GM12878 (cell line): Measurements from ENCODE around the gene RIMBP2. TPM values are rescaled to one million over a fixed set of nuclear protein-coding genes. Genes with fewer than 3 reads are reported as not detected.

ENCODE experiments used
- ATAC-seq: fragments of 200-7000 bp; cut with Tn5 transposase; 3 replicates; pipeline ENCODE4 v1.9.1; 2020; ENCODE audit warnings: mild to moderate bottlenecking, moderate library complexity
- BruUV-seq: library from RNA; stranded (reverse); fragments of 400-500 nt; replicated peaks from 2 replicates; lab custom pipeline; 2021; lab: Mats Ljungman, UMichigan
- CTCF ChIA-PET: fragments of 300-600 bp; sonication (Branson Sonifier 250); formaldehyde crosslinking; extraction: SDS; loops from one replicate; lab custom pipeline; 2021; ENCODE audit warnings: inconsistent platforms; lab: Yijun Ruan, JAX
- POLR2A ChIA-PET: fragments of 350-600 bp; formaldehyde crosslinking; extraction: SDS; loops from one replicate; lab custom pipeline; 2021; ENCODE audit warnings: inconsistent platforms; lab: Charles Lee
- RAD21 ChIA-PET: fragments of 300-600 bp; sonication (Branson Sonifier 250); formaldehyde crosslinking; loops from one replicate; lab custom pipeline; 2023; ENCODE audit warnings: antibody characterized with exemption; ENCODE audit not compliant: unreplicated experiment; lab: Charles Lee
- SMC1A ChIA-PET: fragments of 300-600 bp; sonication (Branson Sonifier 250); formaldehyde crosslinking; loops from one replicate; lab custom pipeline; 2023; ENCODE audit not compliant: unreplicated experiment, uncharacterized antibody; lab: Charles Lee
- DNase-seq: peaks from one replicate; pipeline ENCODE4 v3.0.0-alpha.2; 2011; ENCODE audit warnings: low read depth, low spot score
- FAIRE-seq: peaks from 3 replicates; lab custom pipeline; 2011; peaks lifted over from hg19 to GRCh38; lab: Jason Lieb, UNC
- H2AFZ ChIP-seq: 2 replicates; pipeline ENCODE4 v1.6.0; 2011; ENCODE audit warnings: low read depth, low read length, control low read depth; ENCODE audit not compliant: control insufficient read depth
- H3K27ac ChIP-seq: 2 replicates; pipeline ENCODE4 v1.5.1; 2011; ENCODE audit warnings: control low read depth; ENCODE audit not compliant: control insufficient read depth, insufficient read depth
- H3K27me3 ChIP-seq, 2 experiments: replicated peaks in 1 of 2; 2 replicates each; pipeline versions ENCODE4 v1.6.0 to v1.6.1; 2011; ENCODE audit warnings: low read length in 1 of 2; ENCODE audit not compliant: control insufficient read depth in 2 of 2, insufficient read depth in 2 of 2
- H3K36me3 ChIP-seq, 2 experiments: 2 replicates each; pipeline ENCODE4 v1.5.1; 2011; ENCODE audit warnings: low read length in 1 of 2; ENCODE audit not compliant: control insufficient read depth in 2 of 2, insufficient read depth in 2 of 2
- H3K4me1 ChIP-seq: 2 replicates; pipeline ENCODE4 v1.6.1; 2011; ENCODE audit warnings: mild to moderate bottlenecking, low read length, moderate library complexity, mixed read lengths; ENCODE audit not compliant: control insufficient read depth, insufficient read depth
- H3K4me2 ChIP-seq: 2 replicates; pipeline ENCODE4 v1.6.0; 2011; ENCODE audit warnings: control low read depth; ENCODE audit not compliant: control insufficient read depth, insufficient read depth
- H3K4me3 ChIP-seq: fragments of 200-600 bp; sonication (generic); 2 replicates; pipeline ENCODE4 v1.5.1; 2016
- H3K79me2 ChIP-seq: 2 replicates; pipeline ENCODE4 v1.6.0; 2011; ENCODE audit warnings: low read length; ENCODE audit not compliant: control insufficient read depth, insufficient read depth
- H3K9ac ChIP-seq: 2 replicates; pipeline ENCODE4 v1.8.0; 2011; ENCODE audit warnings: low read length, control low read depth, mixed read lengths; ENCODE audit not compliant: control insufficient read depth, insufficient read depth
- H3K9me3 ChIP-seq: replicated peaks from 3 replicates; pipeline ENCODE4 v1.5.1; 2011; ENCODE audit warnings: mild to moderate bottlenecking, low read length; ENCODE audit not compliant: control insufficient read depth, insufficient read depth
- H4K20me1 ChIP-seq: 2 replicates; pipeline ENCODE4 v1.6.0; 2011; ENCODE audit not compliant: control insufficient read depth, insufficient read depth
- BCL11A ChIP-seq: IDR thresholded peaks from 2 replicates; pipeline ENCODE4 v1.6.1; 2011; ENCODE audit warnings: low read depth, low read length
- BMI1 ChIP-seq: fragments of 450-650 bp; IDR thresholded peaks from 2 replicates; pipeline ENCODE4 v1.6.1; 2016; ENCODE audit warnings: mild to moderate bottlenecking, moderate library complexity, borderline replicate concordance
- DPF2 ChIP-seq: fragments of 450-650 bp; IDR thresholded peaks from 2 replicates; pipeline ENCODE4 v1.6.1; 2017; ENCODE audit warnings: mild to moderate bottlenecking
- HDAC2 ChIP-seq: fragments of 200-600 bp; sonication (generic); IDR thresholded peaks from 2 replicates; pipeline ENCODE4 v1.6.1; 2017
- IRF4 ChIP-seq: IDR thresholded peaks from 2 replicates; pipeline ENCODE4 v1.6.1; 2011; ENCODE audit warnings: low read depth, low read length
- MTA2 ChIP-seq: fragments of 450-650 bp; IDR thresholded peaks from 2 replicates; pipeline ENCODE4 v1.6.1; 2016; ENCODE audit warnings: low read depth, mild to moderate bottlenecking, moderate library complexity
- MYC ChIP-seq: IDR thresholded peaks from 2 replicates; pipeline ENCODE4 v1.6.1; 2011; ENCODE audit warnings: mild to moderate bottlenecking, low read length, moderate library complexity, inconsistent platforms; ENCODE audit not compliant: insufficient read depth, insufficient replicate concordance, insufficient read length, severe bottlenecking
- NFXL1 ChIP-seq: fragments of 450-650 bp; IDR thresholded peaks from 2 replicates; pipeline ENCODE4 v1.6.1; 2017; ENCODE audit warnings: antibody characterized with exemption, mild to moderate bottlenecking, borderline replicate concordance
- NFYB ChIP-seq: IDR thresholded peaks from 2 replicates; pipeline ENCODE4 v1.6.1; 2011; ENCODE audit warnings: low read depth, mild to moderate bottlenecking, low read length, improper control_type of control experiment, moderate library complexity; ENCODE audit not compliant: insufficient read depth
- NR2F1 ChIP-seq: fragments of 450-650 bp; conservative IDR thresholded peaks from 2 replicates; pipeline ENCODE4 v1.6.1; 2017; ENCODE audit warnings: mild to moderate bottlenecking
- PAX5 ChIP-seq: IDR thresholded peaks from 2 replicates; pipeline ENCODE4 v1.6.1; 2011; ENCODE audit warnings: low read depth, low read length, borderline replicate concordance
- SIN3A ChIP-seq: IDR thresholded peaks from 2 replicates; pipeline ENCODE4 v1.6.1; 2012; ENCODE audit warnings: low read depth, low read length, improper control_type of control experiment
- SREBF2 ChIP-seq: IDR thresholded peaks from 2 replicates; pipeline ENCODE4 v1.6.1; 2012; ENCODE audit warnings: mild to moderate bottlenecking, low read length
- TAF1 ChIP-seq: IDR thresholded peaks from 2 replicates; pipeline ENCODE4 v1.6.1; 2011; ENCODE audit warnings: mild to moderate bottlenecking, low read depth, low read length, borderline replicate concordance
- TCF3 ChIP-seq: IDR thresholded peaks from 2 replicates; pipeline ENCODE4 v1.6.1; 2012; ENCODE audit warnings: low read depth, mild to moderate bottlenecking, low read length, borderline replicate concordance; ENCODE audit not compliant: insufficient read depth
- ZBTB4 ChIP-seq: fragments of 450-650 bp; formaldehyde crosslinking; IDR thresholded peaks from 2 replicates; pipeline ENCODE4 v1.4.0; 2022; ENCODE audit warnings: mild to moderate bottlenecking, moderate library complexity
- WGBS: methylation state at CpG from one replicate; pipeline ENCODE4 v1.1.6; 2016; ENCODE audit warnings: low lambda C conversion rate; ENCODE audit not compliant: insufficient replicate concordance, insufficient coverage; ENCODE audit errors: missing lambda C conversion rate; 5-methylcytosine and 5-hydroxymethylcytosine counted together
- in situ Hi-C: fragments of 300-500 bp; cut with MboI; formaldehyde crosslinking; loops from 9 replicates; pipeline ENCODE4 v1.14.3; 2018; ENCODE audit warnings: mixed read lengths
- intact Hi-C: fragments of 100-400 bp; cut with micrococcal nuclease; formaldehyde crosslinking; loops from one replicate; pipeline ENCODE4 v1.14.2; 2022; ENCODE audit not compliant: unreplicated experiment
- polyA plus RNA-seq, 11 experiments: library from polyadenylated mRNA; depleted of rRNA in 4 of 11; unstranded in 6 of 11; stranded (reverse) in 5 of 11; fragments of >200 nt; fragmentation: Nextera tagmentation in 4 of 11; fragmentation: Illumina TruSeq in 1 of 11; extraction: Ambion mirVana in 4 of 11; extraction: Trizol in 1 of 11; gene quantifications; 1 replicate in 1 of 11; 2 replicates in 10 of 11; pipeline versions ENCODE4 v1.2.1 to v1.2.3, GENCODE V29; 2011 to 2016; ENCODE audit warnings: inconsistent platforms in 2 of 11, missing spikeins in 2 of 11, low read depth in 1 of 11
- total RNA-seq, 4 experiments: library from RNA; depleted of rRNA in 3 of 4; stranded (reverse); fragments of >200 nt in 3 of 4; fragmentation: Illumina TruSeq in 1 of 4; extraction: Trizol in 1 of 4; gene quantifications; 2 replicates each; pipeline versions ENCODE4 v1.2.1 to v1.2.3, GENCODE V29; 2013 to 2021
- TF ChIP-seq, protein P1 (sequence below): IDR thresholded peaks from 2 replicates; pipeline ENCODE4 v1.6.1; 2011; ENCODE audit warnings: low read depth, mild to moderate bottlenecking, low read length, moderate library complexity, borderline replicate concordance; ENCODE audit errors: extremely low read depth
- TF ChIP-seq, protein P2 (sequence below): fragments of 450-650 bp; IDR thresholded peaks from 2 replicates; pipeline ENCODE4 v1.6.1; 2016; ENCODE audit warnings: mild to moderate bottlenecking
- TF ChIP-seq, protein P3 (sequence below): fragments of 450-650 bp; IDR thresholded peaks from 2 replicates; pipeline ENCODE4 v1.6.1; 2016; ENCODE audit warnings: mild to moderate bottlenecking

The RIMBP2 gene
- total and polyA plus RNA-seq, 10 of the 15 experiments (the other 5 are each of a cell fraction or from before 2014, with no cell fraction given), result 0.04 to 2.9 (median 0.07) TPM; not detected in 1

GRCh38 chr12:130501821-130502220 lies 214.3 kb downstream of the RIMBP2 start (continued):
- TF ChIP-seq ZBTB4 (CRISPR knock-in tag), result no peak

DNA sequence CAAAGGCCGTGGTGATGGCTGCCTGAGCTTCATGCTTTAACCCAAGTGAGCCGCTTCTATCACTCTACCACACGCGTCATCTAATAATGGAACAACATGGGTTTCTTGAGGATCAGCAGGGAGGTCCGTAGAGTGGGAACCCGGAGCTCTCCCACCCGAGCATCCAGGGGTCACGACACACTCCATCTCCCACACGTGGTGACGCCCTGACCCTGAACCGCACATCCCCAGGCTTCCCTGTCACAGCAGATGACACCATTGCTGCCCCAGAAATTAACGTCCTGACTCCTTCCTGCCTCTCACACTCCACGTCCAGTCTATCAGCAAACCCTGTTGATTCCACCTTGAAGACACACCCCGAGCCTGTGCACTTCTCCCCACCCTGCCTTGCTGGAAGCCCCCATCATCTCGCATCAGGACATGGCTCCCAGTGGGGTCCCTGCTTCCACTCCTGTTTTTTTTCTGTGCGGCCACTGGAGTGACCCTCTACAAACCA lies 215.2 kb downstream of the RIMBP2 start:
- H3K9me3 ChIP-seq, result no peaks in the 10 kb centered on the region; the same call in 2 of the 3 replicates
- H3K4me3 ChIP-seq, result no peak overlapping the region
- no peak overlapping the region for H3K4me2 ChIP-seq
- DNase-seq, result no peak
- CTCF ChIA-PET, result no interaction called here
- H3K79me2 ChIP-seq, result no peaks in the 10 kb centered on the region
- no peak overlapping the region for H3K27ac ChIP-seq
- no peaks in the 10 kb centered on the region for H4K20me1 ChIP-seq
- no peaks in the 10 kb centered on the region for H3K27me3 ChIP-seq
- no peak overlapping the region for H2AFZ ChIP-seq
- no peak for ATAC-seq
- in situ Hi-C loops, result no loop called here
- SMC1A ChIA-PET, result no interaction called here
- TF ChIP-seq MYC, result no peak
- no peak for TF ChIP-seq NFXL1
- TF ChIP-seq TAF1, result no peak
- TF ChIP-seq, protein P1, sequence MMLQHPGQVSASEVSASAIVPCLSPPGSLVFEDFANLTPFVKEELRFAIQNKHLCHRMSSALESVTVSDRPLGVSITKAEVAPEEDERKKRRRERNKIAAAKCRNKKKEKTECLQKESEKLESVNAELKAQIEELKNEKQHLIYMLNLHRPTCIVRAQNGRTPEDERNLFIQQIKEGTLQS, result no peak
- no peak for TF ChIP-seq BMI1
- TF ChIP-seq BCL11A, result no peak
- no peak for TF ChIP-seq NFYB
- TF ChIP-seq, protein P2, sequence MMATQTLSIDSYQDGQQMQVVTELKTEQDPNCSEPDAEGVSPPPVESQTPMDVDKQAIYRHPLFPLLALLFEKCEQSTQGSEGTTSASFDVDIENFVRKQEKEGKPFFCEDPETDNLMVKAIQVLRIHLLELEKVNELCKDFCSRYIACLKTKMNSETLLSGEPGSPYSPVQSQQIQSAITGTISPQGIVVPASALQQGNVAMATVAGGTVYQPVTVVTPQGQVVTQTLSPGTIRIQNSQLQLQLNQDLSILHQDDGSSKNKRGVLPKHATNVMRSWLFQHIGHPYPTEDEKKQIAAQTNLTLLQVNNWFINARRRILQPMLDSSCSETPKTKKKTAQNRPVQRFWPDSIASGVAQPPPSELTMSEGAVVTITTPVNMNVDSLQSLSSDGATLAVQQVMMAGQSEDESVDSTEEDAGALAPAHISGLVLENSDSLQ, result no peak
- TF ChIP-seq SREBF2, result no peak
- no peak for TF ChIP-seq DPF2
- no peak for TF ChIP-seq HDAC2
- TF ChIP-seq PAX5, result no peak
- TF ChIP-seq SIN3A, result no peak
- TF ChIP-seq MTA2, result no peak
- TF ChIP-seq NR2F1, result no peak
- no peak for TF ChIP-seq IRF4
- TF ChIP-seq TCF3, result no peak
- TF ChIP-seq, protein P3, sequence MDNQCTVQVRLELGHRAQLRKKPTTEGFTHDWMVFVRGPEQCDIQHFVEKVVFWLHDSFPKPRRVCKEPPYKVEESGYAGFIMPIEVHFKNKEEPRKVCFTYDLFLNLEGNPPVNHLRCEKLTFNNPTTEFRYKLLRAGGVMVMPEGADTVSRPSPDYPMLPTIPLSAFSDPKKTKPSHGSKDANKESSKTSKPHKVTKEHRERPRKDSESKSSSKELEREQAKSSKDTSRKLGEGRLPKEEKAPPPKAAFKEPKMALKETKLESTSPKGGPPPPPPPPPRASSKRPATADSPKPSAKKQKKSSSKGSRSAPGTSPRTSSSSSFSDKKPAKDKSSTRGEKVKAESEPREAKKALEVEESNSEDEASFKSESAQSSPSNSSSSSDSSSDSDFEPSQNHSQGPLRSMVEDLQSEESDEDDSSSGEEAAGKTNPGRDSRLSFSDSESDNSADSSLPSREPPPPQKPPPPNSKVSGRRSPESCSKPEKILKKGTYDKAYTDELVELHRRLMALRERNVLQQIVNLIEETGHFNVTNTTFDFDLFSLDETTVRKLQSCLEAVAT, result no peak
- TF ChIP-seq, all 136 proteins: peak for 0
- intact Hi-C loops, result no loop called here
- BruUV-seq, result no TSS peak
- RAD21 ChIA-PET, result no interaction called here
- Histone ChIP-seq H3K36me3 (no peaks in the 10 kb centered on the region), H3K4me1 (no peaks in the 10 kb centered on the region), H3K9ac (no peak overlapping the region)
- 27% methylated on average over 15 of the region's 16 CpGs for WGBS
- POLR2A ChIA-PET, result no interaction called here
- FAIRE-seq, result no peak
